MM.1S (cell line): ENCODE results near the gene CDH9.

Source experiments
- DNase-seq: peaks from one replicate; pipeline ENCODE4 v3.0.0-alpha.2; 2015
- H2AFZ ChIP-seq: fragments of 300-600 bp; sonication (generic); 2 replicates; pipeline ENCODE4 v1.6.0; 2016; ENCODE audit warnings: antibody characterized with exemption, low read length
- H3F3A ChIP-seq: fragments of 300-600 bp; sonication (generic); 2 replicates; pipeline ENCODE4 v1.6.1; 2016; ENCODE audit warnings: mild to moderate bottlenecking, antibody characterized with exemption, low read length, moderate library complexity, mixed read lengths; ENCODE audit not compliant: insufficient read depth
- H3K27ac ChIP-seq: fragments of 300-600 bp; sonication (generic); 2 replicates; pipeline ENCODE4 v1.5.1; 2016; ENCODE audit warnings: mild to moderate bottlenecking, low read length
- H3K27me3 ChIP-seq: fragments of 300-600 bp; sonication (generic); replicated peaks from 2 replicates; pipeline ENCODE4 v1.6.0; 2016; ENCODE audit warnings: low read length; ENCODE audit not compliant: insufficient read depth
- H3K36me3 ChIP-seq: fragments of 300-600 bp; sonication (generic); replicated peaks from 2 replicates; pipeline ENCODE4 v1.6.1; 2016; ENCODE audit warnings: mild to moderate bottlenecking, low read length, mixed read lengths; ENCODE audit not compliant: insufficient read depth
- H3K4me1 ChIP-seq: fragments of 300-600 bp; sonication (generic); 2 replicates; pipeline ENCODE4 v1.6.1; 2016; ENCODE audit warnings: low read length, mixed read lengths
- H3K4me2 ChIP-seq: fragments of 300-600 bp; sonication (generic); 2 replicates; pipeline ENCODE4 v1.6.0; 2016; ENCODE audit warnings: low read depth, low read length
- H3K4me3 ChIP-seq: fragments of 300-600 bp; sonication (generic); 2 replicates; pipeline ENCODE4 v1.5.1; 2016; ENCODE audit warnings: low read length, mixed read lengths
- H3K79me2 ChIP-seq: fragments of 300-600 bp; sonication (generic); 2 replicates; pipeline ENCODE4 v1.6.1; 2016; ENCODE audit warnings: mixed run types, low read length, mixed read lengths
- H3K9ac ChIP-seq: fragments of 300-600 bp; sonication (generic); 2 replicates; pipeline ENCODE4 v1.6.1; 2016; ENCODE audit warnings: low read length, mixed read lengths
- H3K9me2 ChIP-seq: fragments of 300-600 bp; sonication (generic); replicated peaks from 2 replicates; pipeline ENCODE4 v1.6.1; 2016; ENCODE audit warnings: mild to moderate bottlenecking, low read length, mixed read lengths; ENCODE audit not compliant: insufficient read depth
- H3K9me3 ChIP-seq: fragments of 300-600 bp; sonication (generic); replicated peaks from 2 replicates; pipeline ENCODE4 v1.6.1; 2016; ENCODE audit warnings: mild to moderate bottlenecking, low read length, mixed read lengths; ENCODE audit not compliant: insufficient read depth
- H4K20me1 ChIP-seq: fragments of 300-600 bp; sonication (generic); 2 replicates; pipeline ENCODE4 v1.6.1; 2016; ENCODE audit warnings: mild to moderate bottlenecking, low read length, moderate library complexity, mixed read lengths; ENCODE audit not compliant: insufficient read depth
- CTCF ChIP-seq: fragments of 300-600 bp; sonication (generic); IDR thresholded peaks from 2 replicates; pipeline ENCODE4 v1.5.1; 2016; ENCODE audit warnings: antibody characterized with exemption, low read length, mixed read lengths
- EZH2 ChIP-seq: fragments of 300-600 bp; sonication (generic); optimal IDR thresholded peaks from 2 replicates; pipeline ENCODE3; 2017; ENCODE audit warnings: low read depth, mild to moderate bottlenecking, antibody characterized with exemption, low read length, mixed read lengths
- EZH2phosphoT487 ChIP-seq: fragments of 300-600 bp; sonication (generic); IDR thresholded peaks from 2 replicates; pipeline ENCODE4 v1.6.1; 2018; ENCODE audit warnings: antibody characterized with exemption, low read length

The CDH9 gene

DNA sequence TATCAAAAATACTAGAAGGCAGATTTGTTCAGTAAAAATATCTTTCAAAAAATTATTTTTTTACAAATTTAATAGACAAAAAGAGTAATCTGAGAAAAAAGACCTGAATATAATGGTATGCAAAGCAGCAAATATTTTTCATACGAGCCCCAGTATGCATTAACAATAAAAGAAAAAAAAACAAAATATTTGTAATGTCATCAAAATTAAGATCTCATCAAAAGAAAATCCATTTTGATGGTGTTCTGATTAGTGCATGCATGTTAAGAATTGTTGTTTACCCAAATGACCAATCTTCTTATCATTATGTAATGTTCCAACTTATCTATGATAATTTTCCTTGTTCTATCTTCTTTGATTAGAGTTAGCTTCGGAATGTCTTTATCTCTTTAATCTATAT lies 106.1 kb downstream of the CDH9 start:
- H3K36me3 ChIP-seq = no peaks in the 10 kb centered on the region
- no peaks in the 10 kb centered on the region for H4K20me1 ChIP-seq
- H3K4me2 ChIP-seq = no peak overlapping the region
- TF ChIP-seq EZH2phosphoT487 (no peak), CTCF (no peak), EZH2 (no peak)
- H3K27me3 ChIP-seq = no peaks in the 10 kb centered on the region
- H3K9me3 ChIP-seq = no peaks in the 10 kb centered on the region
- H2AFZ ChIP-seq = no peak overlapping the region
- H3F3A ChIP-seq = no peaks in the 10 kb centered on the region
- H3K4me1 ChIP-seq = no peaks in the 10 kb centered on the region
- H3K27ac ChIP-seq = no peak overlapping the region
- H3K9me2 ChIP-seq = no peaks in the 10 kb centered on the region
- no peaks in the 10 kb centered on the region for H3K79me2 ChIP-seq
- H3K9ac ChIP-seq = no peak overlapping the region
- DNase-seq = no peak
- no peak overlapping the region for H3K4me3 ChIP-seq

- H3K4me3 ChIP-seq = no peak overlapping the region
- no peak for TF ChIP-seq EZH2
- TF ChIP-seq CTCF = no peak
- no peak for TF ChIP-seq EZH2phosphoT487
- H3F3A ChIP-seq = no peaks in the 10 kb centered on the region
- H3K27ac ChIP-seq = no peak overlapping the region
- no peaks in the 10 kb centered on the region for H3K4me1 ChIP-seq
- H4K20me1 ChIP-seq = no peaks in the 10 kb centered on the region
- no peaks in the 10 kb centered on the region for H3K9me2 ChIP-seq
- no peaks in the 10 kb centered on the region for H3K27me3 ChIP-seq
- H2AFZ ChIP-seq = no peak overlapping the region
- no peaks in the 10 kb centered on the region for H3K36me3 ChIP-seq
- H3K4me2 ChIP-seq = no peak overlapping the region
- DNase-seq = peak; percentile 26
- H3K79me2 ChIP-seq = no peaks in the 10 kb centered on the region
- no peaks in the 10 kb centered on the region for H3K9me3 ChIP-seq
- no peak overlapping the region for H3K9ac ChIP-seq
Observed at GRCh38 chr5:26921439-26921838, 116.9 kb downstream of the CDH9 start.

DNA sequence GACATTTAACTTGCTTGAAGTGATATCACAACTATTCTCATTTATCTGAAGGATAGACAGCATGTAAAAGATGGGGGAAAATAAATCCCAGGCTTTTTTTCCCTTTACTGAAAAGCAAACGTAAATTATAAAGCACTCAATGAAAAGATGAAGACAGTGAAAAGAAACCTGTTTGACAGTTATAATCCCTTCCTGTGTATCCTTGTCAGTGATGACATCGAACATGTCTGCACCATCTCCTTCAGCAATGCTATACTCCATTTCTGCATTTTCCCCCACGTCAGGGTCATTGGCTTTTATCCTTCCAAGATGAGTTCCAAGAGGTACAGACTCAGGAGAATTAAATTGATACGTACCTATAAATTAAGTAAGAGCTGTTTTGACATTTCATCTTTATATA lies 134.9 kb downstream of the CDH9 start:
- TF ChIP-seq CTCF (no peak), EZH2 (no peak), EZH2phosphoT487 (no peak)
- Histone ChIP-seq H4K20me1 (no peaks in the 10 kb centered on the region), H3K4me2 (no peak overlapping the region), H3K9ac (no peak overlapping the region), H3K27ac (no peak overlapping the region), H2AFZ (no peak overlapping the region), H3K9me3 (no peaks in the 10 kb centered on the region), H3K27me3 (no peaks in the 10 kb centered on the region), H3K4me3 (no peak overlapping the region), H3F3A (no peaks in the 10 kb centered on the region), H3K79me2 (no peaks in the 10 kb centered on the region), H3K4me1 (no peaks in the 10 kb centered on the region), H3K9me2 (no peaks in the 10 kb centered on the region), H3K36me3 (no peaks in the 10 kb centered on the region)
- DNase-seq = no peak
